HPDE6-E6E7 (cell line): ENCODE measurements around the gene ADORA1.

Experiments used
- DNase-seq: peaks from one replicate; pipeline ENCODE4 v3.0.0; 2011; ENCODE audit warnings: missing footprints; ENCODE audit errors: extremely low spot score

The ADORA1 gene

GRCh38 chr1:203213126-203213525 is 85.6 kb downstream of the ADORA1 start:
- DNase-seq = no peak

- no peak for DNase-seq
Observed at GRCh38 chr1:203214871-203215270, 87.3 kb downstream of the ADORA1 start.

GRCh38 chr1:203215573-203215972 is 88.0 kb downstream of the ADORA1 start:
- DNase-seq = no peak

- DNase-seq = peak; percentile 56
Observed at GRCh38 chr1:203216274-203217138, 89.0 kb downstream of the ADORA1 start.
